HG03139 (cell line): ENCODE data around the gene CYSLTR2.

ENCODE experiments used
- ATAC-seq: cut with Tn5 transposase; IDR thresholded peaks from one replicate; pipeline ENCODE4 v1.9.1; 2021; ENCODE audit not compliant: unreplicated experiment

The CYSLTR2 gene

DNA sequence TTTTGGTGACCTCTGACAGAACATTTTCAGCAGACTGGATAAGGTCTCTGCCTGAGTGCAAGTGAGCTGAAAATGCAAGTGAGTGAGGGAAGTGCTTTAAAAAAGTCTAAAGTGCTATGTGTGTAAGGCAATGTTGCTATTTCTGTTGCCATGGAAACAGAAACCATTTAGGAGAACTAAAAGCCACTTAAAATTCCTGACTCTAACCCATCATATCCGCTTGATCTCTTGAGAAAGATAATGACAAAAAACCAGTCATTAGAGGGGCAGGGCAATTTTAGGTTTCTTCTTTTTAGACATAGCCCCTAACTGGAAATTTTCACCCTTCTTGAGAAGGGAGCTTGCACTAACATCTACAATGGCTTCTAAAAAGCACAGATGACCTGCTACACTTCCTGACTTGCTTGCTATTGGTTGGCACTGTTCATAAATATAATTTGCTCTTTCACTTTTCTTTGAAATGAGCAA is at the start of gene CYSLTR2:
TSS of gene CYSLTR2 (plus strand) at position 458 of the 468 bp plus-strand sequence. CDS start 52,889 bp downstream, outside the sequence.
- ATAC-seq = no peak

- no peak for ATAC-seq
Measured at GRCh38 chr13:48615049-48615448, 38.7 kb upstream of the CYSLTR2 start.

DNA sequence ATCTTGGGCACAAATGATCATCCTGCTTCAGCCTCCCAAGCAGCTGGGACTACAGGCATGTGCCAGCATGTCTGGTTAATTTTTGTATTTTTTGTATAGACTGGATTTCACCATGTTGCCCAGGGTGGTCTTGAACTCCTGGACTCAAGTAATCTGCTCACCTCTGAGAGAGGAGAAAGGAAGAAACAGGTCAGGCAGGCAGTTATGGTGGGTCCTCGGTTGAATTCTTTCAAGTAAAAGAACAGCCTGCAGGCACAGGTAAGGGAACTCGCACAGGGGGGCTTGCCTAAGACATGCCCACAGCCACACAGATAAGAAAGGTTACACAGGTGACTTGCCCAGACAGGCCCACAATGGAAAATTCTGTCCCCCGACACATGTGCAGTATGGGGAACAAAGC is 34.8 kb upstream of the CYSLTR2 start:
- no peak for ATAC-seq

- no peak for ATAC-seq
Measured at GRCh38 chr13:48621056-48621455, 32.7 kb upstream of the CYSLTR2 start.

GRCh38 chr13:48624016-48624415 is 29.7 kb upstream of the CYSLTR2 start:
- no peak for ATAC-seq

- no peak for ATAC-seq
Measured at GRCh38 chr13:48624858-48625257, 28.9 kb upstream of the CYSLTR2 start.

GRCh38 chr13:48625413-48626076 is 28.2 kb upstream of the CYSLTR2 start:
- no peak for ATAC-seq

DNA sequence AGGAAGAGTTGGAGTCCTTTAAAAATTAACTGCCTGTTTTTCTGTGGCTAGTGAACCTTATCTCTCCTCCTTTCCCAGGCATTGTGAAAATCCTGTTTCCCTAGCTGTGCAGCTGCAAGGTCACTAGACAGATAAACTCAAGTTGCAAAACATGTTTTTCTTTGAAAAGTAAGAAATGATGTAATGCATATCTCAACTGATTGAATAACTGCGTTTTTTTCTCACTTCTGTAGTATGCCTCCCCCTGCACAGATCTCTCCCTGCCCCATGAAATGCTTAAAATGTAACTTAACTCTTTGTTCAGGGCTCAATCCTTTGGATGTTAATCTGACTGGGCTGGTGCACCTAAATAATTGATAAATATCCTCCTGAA is 27.7 kb upstream of the CYSLTR2 start:
- ATAC-seq = no peak

DNA sequence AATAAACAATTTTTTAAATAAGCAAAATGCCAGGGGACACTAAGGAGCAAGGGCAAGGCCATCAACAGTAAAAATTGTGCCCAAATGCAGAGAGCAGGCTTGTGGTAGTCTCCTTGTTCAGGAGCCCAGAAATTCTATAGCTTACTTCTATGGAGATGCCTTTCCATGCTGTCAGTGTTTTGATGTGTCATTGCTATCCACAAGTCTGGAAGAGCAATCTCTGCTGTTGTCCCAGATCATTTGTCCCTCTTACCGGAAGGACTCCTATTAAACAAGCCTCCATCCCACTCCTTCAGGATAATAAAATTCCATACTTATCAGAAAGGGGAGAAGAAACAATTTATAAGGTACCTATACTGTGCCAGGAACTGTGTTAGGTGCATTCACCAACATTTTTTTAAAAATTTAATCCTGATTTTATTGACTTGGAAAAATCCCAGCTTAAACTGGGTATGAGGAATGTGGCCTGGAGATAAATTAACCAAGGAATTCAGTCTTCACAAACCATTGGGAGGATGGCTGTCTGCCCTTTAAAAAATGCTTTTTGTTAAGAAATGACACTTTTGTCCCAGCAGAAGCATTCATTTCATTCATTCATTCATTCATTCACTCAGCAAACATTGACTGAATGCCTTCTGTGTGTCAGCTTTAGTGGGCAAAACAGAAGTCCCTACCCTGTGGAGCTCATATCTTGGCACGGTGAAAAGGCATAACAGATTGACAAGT is 26.8 kb upstream of the CYSLTR2 start:
- no peak for ATAC-seq

- ATAC-seq = no peak
Measured at GRCh38 chr13:48629277-48629676, 24.5 kb upstream of the CYSLTR2 start.

- no peak for ATAC-seq
Measured at GRCh38 chr13:48630291-48630690, 23.4 kb upstream of the CYSLTR2 start.

DNA sequence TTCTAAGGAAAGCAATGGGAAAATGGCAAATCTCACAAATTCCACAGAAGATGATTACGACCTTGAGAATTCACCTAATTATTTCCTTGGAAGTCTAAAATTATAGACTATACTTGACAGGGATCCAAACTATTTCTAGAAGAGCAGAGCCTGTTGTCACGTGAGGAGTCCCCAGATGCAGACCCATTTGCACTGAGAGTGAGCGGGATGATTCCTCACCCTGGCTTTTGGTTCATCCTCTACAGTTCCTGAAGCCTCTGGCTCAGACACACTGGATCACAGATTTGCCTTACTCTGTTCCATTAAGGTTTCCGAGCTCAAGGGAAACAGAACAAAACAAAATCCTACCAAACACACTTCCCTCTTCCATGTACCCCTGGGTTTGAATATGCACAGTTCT is 23.0 kb upstream of the CYSLTR2 start:
- no peak for ATAC-seq

DNA sequence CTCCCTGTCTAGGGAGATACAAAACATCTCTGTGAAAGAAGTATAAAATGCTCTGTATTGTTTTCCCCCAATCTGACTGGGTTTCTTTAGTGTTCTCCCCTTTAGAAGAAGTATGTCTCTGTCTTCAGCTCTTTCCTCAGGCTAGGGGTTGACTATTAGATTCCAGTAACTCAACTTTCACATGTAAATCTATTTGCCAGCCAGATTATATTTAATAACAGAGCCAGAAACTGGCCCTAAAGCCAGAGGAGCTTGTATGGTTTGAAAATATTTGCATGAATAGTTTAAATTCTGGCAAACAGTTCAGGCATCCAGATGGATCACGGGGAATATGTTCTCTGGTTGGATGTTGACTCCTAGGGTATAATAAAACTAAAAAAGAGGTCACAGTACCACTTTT is 22.3 kb upstream of the CYSLTR2 start:
- no peak for ATAC-seq

DNA sequence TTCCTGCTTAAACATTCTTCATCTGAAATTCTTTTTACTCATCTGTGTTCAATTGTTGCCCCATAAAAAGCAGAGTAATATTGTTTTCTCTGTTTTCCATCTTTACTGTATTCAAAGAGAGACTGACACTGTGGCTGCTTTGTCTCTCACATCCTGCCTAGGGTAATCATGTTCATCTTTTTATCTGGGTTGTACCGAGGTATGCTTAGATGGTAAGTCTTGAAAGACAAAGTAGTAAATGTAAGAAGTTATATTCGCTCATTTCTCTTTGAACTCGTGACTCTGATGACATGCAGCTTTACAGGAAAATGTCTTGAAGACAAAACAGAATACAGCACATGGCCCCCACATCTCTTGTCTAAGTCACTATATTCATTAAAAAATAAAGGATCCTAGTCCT is 20.0 kb upstream of the CYSLTR2 start:
- no peak for ATAC-seq

DNA sequence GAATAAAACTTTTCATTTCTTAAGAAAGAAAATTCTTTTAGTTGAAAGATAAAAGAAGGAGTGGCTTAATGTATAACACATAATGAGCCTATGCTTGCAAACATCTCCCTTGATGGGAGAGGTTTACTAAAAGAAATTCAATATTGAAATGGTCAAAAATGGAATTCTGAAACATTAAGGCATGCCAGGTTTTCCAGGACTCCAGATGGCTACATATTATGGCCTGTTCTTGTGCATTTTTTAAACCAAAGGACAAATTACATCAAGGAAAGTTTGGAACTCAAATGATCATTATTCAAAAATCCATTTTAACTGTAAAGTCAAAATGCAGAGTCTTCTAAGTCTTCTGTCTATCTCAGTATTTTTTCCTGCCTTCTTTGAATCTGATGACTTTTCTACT is 19.1 kb upstream of the CYSLTR2 start:
- no peak for ATAC-seq

DNA sequence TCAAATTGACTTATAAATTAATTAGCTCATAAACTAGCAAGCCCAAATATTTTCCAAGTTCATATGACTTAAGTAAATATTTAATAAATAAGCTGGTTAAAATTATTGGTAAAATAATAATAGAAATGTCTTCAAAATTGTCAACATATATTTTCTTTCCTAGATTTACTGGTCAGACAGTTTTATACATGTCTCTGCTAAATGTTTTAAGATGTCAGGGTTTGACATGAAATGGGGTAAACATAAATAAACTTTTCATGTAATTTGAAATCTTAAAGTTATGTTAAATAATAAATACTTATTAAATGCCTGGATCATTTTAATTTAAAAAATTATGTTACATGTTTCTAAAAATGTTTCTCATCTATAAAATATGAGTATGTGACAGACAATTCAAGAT is 18.3 kb upstream of the CYSLTR2 start:
- ATAC-seq = no peak

DNA sequence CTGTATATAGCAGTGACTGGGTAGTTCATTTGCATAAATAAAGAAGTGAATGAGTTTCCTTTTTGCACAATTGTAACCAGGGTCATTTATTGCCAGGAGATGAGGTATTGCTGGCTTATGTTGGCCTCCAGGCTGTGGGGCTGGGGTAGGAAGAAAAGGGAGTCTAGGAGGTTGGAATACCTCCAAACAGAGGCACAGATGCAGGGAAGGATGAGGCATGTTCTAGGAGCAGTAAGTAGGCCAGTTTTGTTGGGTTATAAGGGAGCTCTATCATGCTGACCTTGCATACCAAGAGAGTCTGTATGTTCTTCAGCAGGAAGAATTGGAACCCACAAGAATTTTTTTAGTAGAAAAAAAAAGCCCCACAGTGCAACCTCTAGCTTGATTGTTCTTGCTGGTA is 17.2 kb upstream of the CYSLTR2 start:
- ATAC-seq = no peak

GRCh38 chr13:48637601-48638000 is 16.1 kb upstream of the CYSLTR2 start:
- ATAC-seq = no peak

GRCh38 chr13:48640767-48641166 is 13.0 kb upstream of the CYSLTR2 start:
- no peak for ATAC-seq

- ATAC-seq = no peak
Measured at GRCh38 chr13:48641404-48641803, 12.3 kb upstream of the CYSLTR2 start.

GRCh38 chr13:48642061-48642460 is 11.7 kb upstream of the CYSLTR2 start:
- ATAC-seq = no peak

- no peak for ATAC-seq
Measured at GRCh38 chr13:48643159-48643558, 10.6 kb upstream of the CYSLTR2 start.

DNA sequence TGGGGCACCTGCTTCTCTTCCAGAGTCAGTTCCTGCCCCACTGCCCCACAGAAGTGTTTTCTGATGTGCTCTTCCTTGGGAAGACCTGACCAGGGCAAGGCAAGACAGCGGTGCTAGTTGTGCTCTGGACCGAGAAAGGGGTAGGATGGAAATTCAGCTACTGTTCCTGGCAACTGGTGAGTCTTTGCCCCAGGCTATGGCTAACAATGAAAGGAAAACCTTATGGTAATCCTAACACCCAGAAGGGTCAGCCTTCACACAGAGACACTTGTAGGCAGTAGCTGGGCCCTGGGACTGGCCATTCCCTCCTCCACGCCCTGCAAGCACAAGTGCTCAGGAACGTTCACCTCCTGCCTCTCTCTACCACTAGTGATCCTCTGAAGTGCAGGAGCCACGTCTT is 9.6 kb upstream of the CYSLTR2 start:
- no peak for ATAC-seq
